ENCODE data around the gene KRT13. TPM values are rescaled to one million over a fixed set of nuclear protein-coding genes. Genes with fewer than 3 reads are reported as not detected.

The KRT13 gene
- total and polyA plus RNA-seq, 2 donors (not counting 1 experiment from before 2014, with no cell fraction given), result not detected

DNA sequence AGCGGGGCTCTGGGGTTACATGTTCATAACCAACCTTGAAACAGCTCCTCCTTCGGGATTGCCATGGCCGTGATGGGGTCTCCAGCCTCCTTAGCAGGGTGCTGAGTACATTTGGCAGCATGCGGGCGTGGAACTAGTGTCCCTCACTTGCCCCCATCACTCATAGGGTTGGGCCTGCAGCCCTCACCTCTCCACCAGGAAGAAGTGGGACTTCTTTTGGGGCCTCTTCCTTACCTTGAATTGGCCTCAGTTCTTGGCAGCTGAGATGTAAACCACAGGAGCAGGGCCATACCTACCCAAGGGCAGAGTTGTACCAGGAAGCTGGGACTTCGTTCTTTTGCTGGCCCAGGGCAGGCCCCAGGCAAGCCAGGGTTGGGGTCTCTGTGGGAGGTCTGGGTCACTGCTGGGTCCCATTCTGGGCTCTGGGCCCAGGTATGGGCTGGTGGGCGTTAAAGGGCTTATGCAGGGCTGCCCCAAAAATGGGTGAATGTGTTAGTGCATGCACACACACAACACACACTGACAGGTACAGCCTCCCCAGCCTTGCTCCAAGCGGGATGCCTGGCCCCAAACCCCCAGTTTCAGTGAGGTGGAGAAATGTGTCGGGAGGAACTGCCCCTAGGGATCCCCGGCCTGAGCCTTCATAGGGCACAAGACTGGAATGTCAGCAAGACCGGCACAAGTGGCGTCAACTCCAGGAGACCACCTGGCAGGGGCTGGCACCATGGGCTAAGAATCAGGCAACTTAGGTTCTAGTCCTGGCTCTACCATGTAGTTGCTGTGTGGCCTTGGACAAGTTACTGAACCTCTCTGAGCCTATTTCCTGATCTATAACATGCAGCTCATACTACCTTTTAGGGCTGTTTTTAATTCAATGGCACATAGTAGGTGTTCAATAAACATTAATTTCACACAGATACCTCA lies 17.2 kb upstream of the KRT13 start:
- Histone ChIP-seq H2AFZ (ENCODE audit: insufficient read depth, low read depth, low read length, poor library complexity, severe bottlenecking) (no peak overlapping the region), H3K4me2 (replicated peaks; ENCODE audit: low read depth, low read length, poor library complexity, severe bottlenecking) (no peak overlapping the region), H3K27ac (ENCODE audit: low read length in 2 of 2) (no peak overlapping the region), H3K4me1 (ENCODE audit: control insufficient read depth in 2 of 2, insufficient read depth in 2 of 2, low read length in 2 of 2) (peaks cover 4 to 6% of the 10 kb centered on the region in 2 donors), H4K20me1 (ENCODE audit: control insufficient read depth, insufficient read depth, low read length, poor library complexity, severe bottlenecking) (no peaks in the 10 kb centered on the region), H3K79me2 (ENCODE audit: control insufficient read depth, insufficient read depth, low read length) (no peaks in the 10 kb centered on the region), H3K4me3 (ENCODE audit: control extremely low read depth in 1 of 5, extremely low read depth in 1 of 5, insufficient read depth in 1 of 5, low read depth in 2 of 5, low read length in 4 of 5) (no peak overlapping the region), H3K36me3 (replicated peaks in 1 of 2; ENCODE audit: control extremely low read depth in 1 of 2, control insufficient read depth in 1 of 2, extremely low read depth in 1 of 2, insufficient read depth in 2 of 2, low read length in 1 of 2) (no peaks in the 10 kb centered on the region), H3K9me3 (ENCODE audit: control extremely low read depth in 1 of 3, control insufficient read depth in 2 of 3, insufficient read depth in 1 of 3, low read length in 2 of 3) (no peaks in the 10 kb centered on the region), H3K27me3 (replicated peaks in 1 of 4; ENCODE audit: control extremely low read depth in 1 of 4, control insufficient read depth in 3 of 4, insufficient read depth in 4 of 4, low read length in 3 of 4) (peaks cover 0 to 16% (median 3%) of the 10 kb centered on the region in 4 experiments), H3K9ac (ENCODE audit: low read length) (no peak overlapping the region)
- intact Hi-C loops (cut with micrococcal nuclease), result no loop called here
- no peak for ATAC-seq (ENCODE audit: low read depth)
- no peak overlapping the region for H3K27ac Mint-ChIP-seq
- peaks cover 2% of the 10 kb centered on the region for H3K4me1 Mint-ChIP-seq
- no peak for DNase-seq
- H3K27me3 Mint-ChIP-seq, result peaks cover 37% of the 10 kb centered on the region
- POLR2A ChIA-PET, result interaction anchor here (0.6 kb wide), 1 partner anchor 11 kb away, joined by 6 read pairs; no protein-coding TSS in a partner anchor
- 91% methylated on average over 10 of the region's 12 CpGs for WGBS (ENCODE audit: insufficient coverage)
- CTCF ChIA-PET, result no interaction called here
- H3K9me3 Mint-ChIP-seq (ENCODE audit: insufficient read depth), result no peaks in the 10 kb centered on the region
- no peak overlapping the region for H3K4me3 Mint-ChIP-seq
- no peak for TF ChIP-seq EZH2 (IDR thresholded peaks at IDR 0.05; ENCODE audit: borderline replicate concordance, insufficient read depth, low read depth, low read length, poor library complexity, severe bottlenecking)
- no peak for TF ChIP-seq CTCF (IDR thresholded peaks at IDR 0.05)

Data from B cell (primary cell).